RCC 7860 (cell line): ENCODE measurements around the gene KRT78.
A peak's percentile ranks its signal among the peaks of the same experiment; 100 is the strongest.
"Not testable (repeated sequence)": the region's sequence is repeated elsewhere in the genome, so short reads cannot be mapped to it uniquely, and the experiment has no call there.

ENCODE experiments used
- DNase-seq: peaks from one replicate; pipeline ENCODE4 v3.0.0-alpha.2; 2015; ENCODE audit warnings: low spot score
- FAIRE-seq: peaks from 2 replicates; lab custom pipeline; 2012; peaks lifted over from hg19 to GRCh38; lab: Jason Lieb, UNC

The KRT78 gene

DNA sequence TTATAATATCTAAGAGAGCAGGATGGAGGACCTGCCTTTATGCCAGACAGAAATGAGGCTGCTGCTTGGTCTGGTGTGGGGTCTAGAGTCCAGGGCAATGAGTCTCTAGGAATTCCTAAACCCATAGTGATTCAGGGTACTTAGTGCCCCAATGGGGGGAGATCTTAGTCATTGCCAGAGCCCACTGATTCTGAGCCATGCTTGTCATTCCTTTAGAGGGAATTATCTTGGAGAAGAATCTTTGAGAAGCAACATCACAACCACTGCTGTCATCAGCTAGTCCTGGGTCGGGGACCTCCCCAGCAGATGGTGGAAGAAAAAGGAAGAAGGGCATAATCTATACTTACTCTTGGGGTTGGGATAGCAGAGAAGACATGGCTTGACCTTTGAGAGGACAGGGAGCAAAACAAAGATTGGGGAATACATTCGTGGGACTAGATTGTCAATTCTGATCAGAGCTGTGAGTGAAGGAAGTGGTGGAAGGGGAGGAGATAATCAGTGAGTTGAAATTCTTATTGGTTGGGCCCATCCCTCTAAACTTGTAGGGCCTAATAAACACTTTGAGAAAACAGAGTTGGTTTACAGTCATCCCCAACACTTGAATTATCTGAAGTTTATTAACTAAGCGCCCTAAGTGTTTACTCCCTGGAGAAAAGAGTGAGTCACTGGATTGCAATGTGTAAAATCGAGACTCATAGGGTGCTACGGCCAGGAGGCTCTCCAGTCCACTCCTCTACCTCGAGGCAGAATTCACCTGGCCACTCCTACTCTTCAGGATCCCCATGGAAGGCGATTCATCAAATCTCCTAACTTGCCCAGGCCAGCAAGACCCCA lies 49.9 kb downstream of the KRT78 start:
- DNase-seq (peak; percentile 91), FAIRE-seq (peak; percentile 75)

DNA sequence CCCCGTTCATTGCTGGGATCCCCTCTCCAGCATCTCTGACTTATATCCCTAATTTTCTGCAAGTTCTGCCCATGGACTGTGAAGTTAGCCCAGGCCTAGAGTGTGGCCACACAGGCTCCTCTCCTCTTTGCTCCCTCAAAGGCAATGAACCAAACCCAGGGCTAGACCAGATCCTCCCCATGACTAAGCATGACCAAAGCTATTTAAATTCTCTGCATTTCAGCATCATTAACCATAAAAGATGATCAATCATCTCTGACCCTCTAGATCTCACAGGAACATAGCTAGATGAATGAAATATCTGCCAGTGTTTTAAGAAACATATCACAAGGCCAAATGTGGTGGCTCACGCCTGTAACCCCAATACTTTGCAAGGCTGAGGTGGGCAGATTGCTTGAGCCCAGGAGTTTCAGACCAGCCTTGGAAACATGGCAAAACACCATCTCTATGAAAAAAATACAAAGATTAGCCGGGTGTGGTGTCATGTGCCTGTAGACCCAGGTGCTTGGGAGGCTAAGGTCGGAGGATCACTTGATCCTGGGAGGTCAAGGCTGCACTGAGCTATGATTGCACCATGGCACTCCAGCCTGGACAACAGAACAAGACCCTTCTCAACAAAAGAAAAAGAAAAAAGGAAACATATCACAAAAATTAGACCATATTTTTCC lies 50.7 kb downstream of the KRT78 start:
- peak; percentile 88 for DNase-seq
- peak; percentile 87 for FAIRE-seq

DNA sequence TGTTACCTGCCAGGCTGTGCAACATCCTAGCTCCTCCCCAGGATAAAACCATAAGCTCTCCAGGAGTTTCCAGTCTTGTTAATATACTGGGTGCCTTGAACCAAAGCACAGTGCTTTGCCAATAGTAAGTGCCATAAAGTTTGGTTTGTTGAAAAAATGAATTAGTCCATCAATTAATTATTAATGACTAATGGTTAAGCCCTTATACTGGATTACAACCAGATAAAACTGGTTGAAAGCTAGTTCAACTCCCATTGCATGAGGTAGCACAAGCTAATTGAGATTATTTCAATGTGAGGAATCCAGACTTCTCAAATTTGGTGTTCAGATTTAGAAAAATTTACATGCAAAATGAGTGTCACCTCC lies 51.3 kb downstream of the KRT78 start:
- DNase-seq, result no peak
- FAIRE-seq, result no peak

DNA sequence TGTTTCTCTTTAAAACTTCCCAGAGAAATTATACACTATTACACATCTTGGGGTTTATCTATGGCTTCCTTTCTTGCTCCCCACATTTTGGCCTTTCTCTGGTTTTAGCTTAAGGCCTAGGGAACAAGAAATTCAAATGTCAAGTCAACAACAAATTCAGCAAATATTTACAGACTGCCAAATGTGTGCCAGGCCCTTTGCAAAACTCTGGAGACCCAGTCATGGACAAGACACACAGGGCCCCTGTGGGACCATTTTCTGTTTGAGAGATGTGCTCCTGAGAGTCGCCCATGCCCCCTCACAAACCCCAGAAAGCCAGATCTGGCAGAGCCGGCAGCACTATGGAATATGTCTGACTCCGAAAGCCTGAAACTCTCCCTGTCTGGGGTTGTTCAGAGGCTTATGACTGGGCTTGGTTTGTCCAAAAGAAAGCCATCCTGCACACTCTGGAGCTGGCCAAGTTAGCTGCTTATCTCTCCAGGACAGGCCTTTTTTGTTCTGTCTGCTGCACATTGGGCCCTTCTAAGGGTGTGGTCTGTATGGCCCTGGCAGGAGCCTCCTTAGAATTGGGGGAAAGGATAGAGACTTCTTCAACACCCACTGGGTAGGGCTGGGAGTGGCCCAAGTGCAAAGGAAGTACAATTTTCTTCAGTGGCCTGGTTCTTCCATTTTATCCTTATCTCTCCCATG lies 51.8 kb downstream of the KRT78 start:
- DNase-seq (no peak), FAIRE-seq (no peak)

DNA sequence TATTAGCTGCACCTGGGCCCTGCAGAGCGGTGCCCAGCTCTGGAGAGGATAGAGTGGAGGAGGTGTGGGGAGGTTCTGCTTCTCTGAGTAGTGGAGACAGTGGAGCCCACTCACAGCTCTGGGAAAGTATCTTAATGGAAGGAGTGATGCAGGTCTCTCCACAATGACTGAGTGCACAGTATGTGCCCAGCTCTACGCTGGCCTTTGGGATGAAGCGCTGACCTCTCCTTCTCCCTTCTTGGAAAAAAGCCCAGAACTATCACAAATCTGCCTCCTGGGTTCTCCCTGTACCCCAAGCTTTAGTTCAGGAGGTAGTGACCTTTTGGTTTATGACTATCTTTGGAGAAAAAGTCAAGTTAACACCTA lies 52.4 kb downstream of the KRT78 start:
- FAIRE-seq, result no peak
- no peak for DNase-seq

DNA sequence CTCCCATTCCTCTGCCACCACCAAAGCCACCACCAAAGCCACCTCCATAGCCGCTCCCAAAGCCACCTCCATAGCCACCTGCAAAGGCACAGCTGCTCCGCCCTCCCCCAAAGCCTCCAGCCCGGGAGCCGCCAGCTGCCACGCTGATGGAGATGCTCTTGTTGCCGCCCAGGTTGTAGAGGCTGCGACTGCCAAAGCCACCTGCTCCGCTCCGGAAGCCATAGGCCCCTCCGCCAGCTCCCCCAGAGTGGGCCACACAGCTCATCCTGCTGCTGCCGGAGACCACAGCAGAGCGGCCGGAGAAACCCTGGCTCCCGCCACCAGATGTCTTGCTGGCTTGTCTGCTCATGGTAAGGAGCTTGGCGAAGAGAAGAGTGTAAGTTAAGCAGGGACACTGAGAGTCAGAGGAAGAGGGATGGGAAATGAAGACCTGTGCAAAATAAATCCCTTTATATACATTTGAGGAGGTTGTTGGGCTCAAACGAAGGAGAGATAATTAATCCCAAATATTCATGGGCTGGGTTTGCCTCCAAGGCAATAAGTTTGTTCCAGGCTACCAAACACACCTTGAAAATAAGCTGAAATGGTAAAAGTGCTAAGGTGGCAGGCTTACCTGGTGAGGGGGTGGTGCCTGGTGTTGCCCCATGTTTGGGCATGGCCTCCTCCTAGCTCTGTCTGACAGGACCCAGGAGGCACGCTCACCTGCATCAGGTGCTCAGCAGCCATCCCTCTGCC lies 52.9 kb downstream of the KRT78 start, which contains the start of gene KRT3:
TSS of gene KRT3 (minus strand) at position 424 of the 735 bp plus-strand sequence. CDS start at position 349, 75 bp downstream.
- FAIRE-seq (no peak), DNase-seq (no peak)

DNA sequence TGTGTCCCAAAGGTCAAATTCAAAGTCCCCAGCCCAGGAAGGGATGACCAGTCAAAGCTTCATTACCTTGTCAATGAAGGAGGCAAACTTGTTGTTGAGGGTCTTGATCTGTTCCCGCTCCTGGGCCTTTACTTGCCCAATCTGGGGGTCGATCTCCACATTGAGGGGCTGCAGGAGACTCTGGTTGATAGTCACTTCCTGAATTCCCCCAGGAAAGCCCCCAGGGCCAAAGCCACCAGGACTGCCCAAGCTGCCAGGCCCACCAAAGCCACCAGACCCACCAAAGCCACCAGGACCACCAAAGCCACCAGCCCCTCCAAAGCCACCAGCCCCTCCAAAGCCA lies 53.5 kb downstream of the KRT78 start:
- FAIRE-seq, DNase-seq: not testable (repeated sequence)

DNA sequence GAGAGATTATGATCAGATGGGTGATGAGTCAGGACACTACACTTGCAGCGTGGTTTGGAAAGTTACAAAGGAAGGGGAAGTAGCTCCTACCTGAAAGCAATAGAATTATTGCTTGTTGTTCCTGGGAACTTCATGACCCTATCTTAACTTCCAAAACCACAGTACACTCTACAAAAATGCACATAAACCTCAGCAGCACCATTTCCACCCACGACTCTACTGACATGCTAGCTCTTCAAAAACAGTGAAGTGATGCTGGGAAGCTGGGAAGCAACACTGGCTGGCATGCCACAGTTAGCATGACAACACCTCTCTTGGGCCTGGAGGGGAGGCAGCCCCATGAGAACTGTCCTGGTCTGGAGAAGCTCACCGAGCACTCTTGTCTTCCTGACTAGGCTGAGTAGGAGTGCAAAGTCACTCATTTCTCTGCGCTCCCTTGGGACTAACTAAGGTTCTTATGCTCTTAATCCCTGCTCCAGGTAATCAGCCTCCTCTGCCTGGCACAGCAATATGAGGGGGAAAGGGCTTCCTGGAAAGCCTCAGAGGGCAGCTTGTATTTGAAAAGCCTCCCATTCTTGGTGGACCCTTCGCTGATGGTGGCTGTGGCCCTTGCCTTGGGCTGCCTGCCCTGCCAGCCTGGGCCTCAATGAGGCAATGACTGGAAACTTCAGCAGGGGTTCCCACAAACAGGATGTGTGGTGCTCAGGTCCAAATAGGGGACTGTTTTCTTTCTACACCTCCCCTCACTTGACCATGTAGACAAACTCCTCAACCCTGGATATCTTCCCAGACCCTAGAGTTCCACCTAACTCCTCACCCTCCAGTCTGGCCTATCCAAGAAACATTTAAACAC lies 54.1 kb downstream of the KRT78 start:
- FAIRE-seq (peak; percentile 41), DNase-seq (peak; percentile 49)

DNA sequence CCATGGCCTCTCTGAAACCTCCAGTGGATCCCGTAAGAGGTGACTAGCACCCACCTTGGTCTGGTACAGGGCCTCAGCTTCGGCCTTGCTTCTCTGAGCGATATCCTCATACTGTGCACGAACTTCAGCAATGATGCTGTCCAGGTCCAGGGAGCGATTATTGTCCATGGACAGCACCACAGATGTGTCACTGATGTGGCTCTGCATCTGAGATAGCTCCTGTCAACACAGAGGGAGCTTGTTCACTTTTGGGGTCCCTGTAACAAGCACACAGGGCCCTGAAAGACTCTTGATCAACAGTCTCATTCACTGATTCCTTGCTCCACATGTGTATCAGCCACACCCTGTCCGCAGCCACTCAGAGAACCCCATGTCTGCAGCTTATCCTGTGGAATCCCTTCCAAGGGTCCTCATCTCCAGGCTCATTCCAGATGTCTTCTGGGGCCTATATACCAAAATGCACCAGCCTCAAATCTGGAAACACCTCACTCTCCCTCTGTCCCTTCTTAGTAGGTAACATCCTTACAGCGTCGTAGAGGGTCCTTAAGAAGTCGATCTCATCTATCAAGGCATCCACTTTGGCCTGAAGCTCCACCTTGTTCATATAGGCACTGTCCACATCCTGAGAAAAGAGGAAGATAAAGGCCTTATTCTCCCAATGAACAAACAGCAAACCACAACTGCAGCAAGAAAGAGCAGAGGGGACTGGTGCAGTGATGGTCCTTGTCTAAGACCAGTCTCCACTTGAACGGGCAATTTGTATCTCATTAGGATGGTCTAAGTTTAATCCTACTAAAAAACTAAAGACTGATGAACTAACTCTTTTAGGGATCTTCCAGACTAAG lies 56.4 kb downstream of the KRT78 start:
- DNase-seq, result no peak
- no peak for FAIRE-seq

DNA sequence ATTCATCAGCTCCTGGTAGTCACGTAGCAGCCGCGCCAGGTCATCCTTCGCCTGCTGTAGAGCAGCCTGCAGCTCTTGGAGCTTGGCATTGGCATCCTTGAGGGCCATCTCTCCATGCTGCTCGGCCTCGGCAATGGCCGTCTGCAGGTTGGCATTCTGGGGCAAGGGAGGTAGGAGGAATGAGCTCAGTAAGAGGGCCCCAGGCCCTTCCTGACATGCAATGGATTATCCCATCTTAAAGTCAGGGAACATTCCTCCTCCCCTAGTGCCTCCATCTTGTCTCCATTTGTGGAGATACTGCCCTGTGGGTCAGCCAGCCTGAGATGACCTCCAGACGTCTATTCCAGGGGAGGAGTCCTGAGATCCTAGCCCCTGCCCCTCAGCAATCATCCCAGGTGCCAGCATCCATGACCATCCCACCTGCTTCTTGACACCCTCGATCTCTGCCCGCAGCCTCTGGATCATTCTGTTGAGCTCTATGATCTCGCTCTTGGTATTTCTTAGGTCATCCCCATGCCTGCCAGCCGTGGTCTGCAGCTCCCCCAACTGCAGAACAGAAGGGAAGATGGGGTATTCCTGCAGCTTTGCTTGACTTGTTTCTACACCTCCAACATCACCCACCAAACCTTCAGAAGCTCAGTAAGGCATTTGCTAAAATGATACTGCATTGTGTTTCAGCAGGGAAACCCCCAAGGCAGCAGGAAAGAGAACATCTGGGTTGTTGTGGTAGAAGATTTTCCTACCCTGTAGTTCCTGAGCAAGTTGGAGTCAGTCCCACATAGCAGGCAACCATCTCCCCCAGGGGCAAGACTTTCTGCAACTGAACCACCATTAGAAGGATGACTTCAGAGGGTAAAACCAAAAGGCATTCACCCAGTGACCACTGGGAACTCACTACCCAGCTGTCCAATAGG lies 57.3 kb downstream of the KRT78 start:
- FAIRE-seq (no peak), DNase-seq (no peak)

DNA sequence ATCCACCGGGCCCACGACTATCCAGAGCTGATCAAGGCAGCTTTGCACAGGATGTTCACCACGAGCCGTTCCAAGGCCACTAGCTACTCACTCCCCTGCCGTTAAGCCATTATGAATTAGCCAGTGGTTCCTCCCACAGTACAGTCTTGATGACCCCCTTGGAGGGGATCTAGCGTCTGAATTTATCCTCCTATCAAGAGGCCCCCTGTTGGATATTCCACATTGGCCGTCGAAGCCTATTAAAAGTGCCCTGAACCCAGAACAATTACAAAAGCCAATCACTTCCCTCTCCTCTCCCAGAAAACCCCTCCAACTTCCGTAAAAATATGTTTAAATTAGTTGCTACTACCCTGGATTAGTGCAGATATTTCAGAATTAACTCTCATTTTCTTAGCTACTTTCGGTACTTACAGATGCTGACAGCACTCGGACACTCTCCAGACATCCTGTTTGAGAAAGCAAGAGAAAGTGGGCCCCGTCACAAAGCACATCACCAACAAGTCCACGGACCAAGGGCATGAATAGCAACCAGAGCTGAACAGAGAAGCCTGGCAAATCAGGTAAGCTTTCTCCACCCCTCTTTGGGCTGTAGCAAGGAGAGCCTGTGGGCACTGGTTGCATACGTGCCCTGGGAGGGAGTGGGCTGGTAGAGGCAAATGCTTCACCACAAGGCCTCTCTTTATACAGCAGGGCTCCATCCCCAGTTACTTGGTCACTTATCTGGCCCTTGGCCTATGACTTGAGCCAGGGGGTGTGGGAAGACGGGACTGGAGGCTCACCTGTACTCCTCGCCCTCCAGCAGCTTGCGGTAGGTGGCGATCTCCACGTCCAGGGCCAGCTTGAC lies 58.1 kb downstream of the KRT78 start:
- FAIRE-seq, result no peak
- no peak for DNase-seq

DNA sequence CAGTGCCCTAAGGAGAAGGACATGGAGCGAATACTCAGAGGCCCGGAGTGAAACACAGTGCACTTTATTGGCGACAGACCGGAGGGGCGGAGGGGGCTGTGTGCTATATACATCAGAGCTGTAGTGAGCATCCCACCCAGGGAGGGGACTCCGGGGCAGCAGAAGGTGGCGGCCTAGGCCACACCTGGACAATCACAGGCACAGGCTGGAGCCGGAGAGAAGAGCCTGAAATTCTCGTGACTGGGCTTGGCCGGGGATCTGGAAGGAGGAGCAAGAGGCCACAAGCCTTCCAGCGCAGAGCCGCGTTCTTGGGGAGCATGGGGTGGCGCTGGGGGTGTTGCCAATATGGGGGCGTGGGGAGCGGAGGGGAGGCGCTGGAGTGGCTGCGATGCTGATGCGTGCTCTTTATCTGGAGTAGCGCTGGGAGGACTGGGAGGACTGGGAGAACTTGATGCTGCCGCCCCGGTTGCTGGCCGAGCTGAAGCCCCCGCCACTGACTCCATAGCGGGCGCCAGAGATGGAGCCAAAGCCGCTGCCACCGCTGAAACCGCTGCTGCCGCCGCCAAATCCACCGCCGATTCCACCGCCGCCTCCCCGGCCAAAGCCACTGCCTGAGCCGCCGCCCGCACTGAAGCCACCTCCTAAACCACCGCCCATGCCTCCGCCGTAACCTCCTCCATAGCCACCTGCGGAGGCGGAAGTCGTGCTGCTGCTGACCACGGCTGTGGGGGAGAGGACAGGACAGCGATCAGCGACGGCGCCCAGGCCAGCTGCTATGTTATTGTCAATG lies 59.0 kb downstream of the KRT78 start:
- FAIRE-seq (no peak), DNase-seq (no peak)

DNA sequence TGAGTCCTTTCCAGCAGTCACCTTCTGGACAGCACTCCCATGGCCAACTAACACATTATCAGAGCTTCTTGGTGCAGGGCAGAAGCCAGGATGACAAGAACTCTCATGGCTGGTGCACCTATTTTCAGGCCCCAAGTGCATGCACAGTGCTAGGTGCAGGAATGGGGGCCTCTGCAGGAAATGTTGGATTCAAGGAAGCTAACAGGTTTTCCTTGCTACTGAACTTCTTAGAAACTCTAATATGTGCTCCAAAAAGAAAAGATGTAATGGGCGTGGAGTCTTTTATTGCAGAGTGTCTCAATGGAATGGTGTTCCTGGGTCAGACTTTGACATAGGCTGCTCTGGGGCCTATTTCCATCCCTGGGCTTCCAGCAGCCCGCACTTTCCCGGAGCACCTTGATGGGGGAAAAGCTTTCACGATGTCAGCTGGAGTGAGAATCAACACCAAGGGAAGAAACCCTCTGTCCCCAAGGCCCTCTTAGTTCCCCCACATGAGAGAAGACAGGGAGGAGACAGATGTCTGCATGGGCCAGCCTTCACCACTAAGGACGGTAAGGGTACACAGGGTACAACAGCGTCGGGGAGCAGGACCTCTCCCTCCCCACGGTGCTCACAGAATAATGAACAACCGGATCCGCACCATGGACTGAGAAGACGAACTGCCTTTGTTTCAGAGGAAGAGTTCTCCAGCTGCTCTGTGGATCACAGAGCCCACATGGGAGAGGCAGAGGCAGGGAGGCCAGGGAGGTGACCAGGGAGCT lies 59.7 kb downstream of the KRT78 start:
- no peak for DNase-seq
- FAIRE-seq, result no peak

DNA sequence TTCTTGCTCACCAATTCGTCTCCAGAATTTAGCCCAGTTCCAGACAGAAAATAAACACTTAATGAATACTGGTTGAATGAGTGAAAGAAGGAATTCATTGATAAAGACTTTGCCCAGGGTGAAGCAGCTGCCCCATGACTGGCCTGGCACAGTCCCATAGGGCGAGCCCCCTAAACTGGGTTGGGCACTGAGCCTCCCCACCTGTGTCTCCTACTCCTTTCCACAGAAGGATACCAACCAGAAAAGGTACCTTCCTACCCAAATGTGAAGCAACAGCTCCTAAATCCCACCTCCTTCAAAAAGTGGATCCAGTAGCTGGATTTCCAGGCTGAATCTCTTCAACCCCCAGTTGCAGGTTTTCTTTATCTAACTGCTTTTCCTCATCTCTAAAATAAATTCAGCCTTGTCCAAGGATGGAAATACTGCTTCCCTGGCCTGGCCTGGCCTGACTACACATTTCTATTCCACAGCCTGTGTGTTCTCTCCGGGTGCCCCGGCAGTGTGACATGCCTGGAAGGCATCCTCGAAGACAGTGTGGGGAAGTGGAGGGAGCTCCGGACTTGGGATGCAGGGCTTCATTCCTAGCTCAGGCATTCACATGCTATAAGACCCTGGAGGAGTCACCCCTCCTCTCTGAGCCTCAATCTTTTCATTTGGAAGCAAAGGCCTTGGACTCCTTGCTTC lies 60.5 kb downstream of the KRT78 start:
- FAIRE-seq (no peak), DNase-seq (no peak)
